Hematopoietic multipotent progenitor cell treated with erythropoietin and hydrocortisone succinate and interleukin-3 and kit ligand, for 15 days (in vitro differentiated cells): Measurements from ENCODE around the gene KRT27.
"Not testable (repeated sequence)": the region's sequence is repeated elsewhere in the genome, so short reads cannot be mapped to it uniquely, and the experiment has no call there.

Experiments used
- DNase-seq: peaks from one replicate; pipeline ENCODE4 v3.0.0-alpha.2; 2015; ENCODE audit warnings: low spot score

Gene KRT27, protein sequence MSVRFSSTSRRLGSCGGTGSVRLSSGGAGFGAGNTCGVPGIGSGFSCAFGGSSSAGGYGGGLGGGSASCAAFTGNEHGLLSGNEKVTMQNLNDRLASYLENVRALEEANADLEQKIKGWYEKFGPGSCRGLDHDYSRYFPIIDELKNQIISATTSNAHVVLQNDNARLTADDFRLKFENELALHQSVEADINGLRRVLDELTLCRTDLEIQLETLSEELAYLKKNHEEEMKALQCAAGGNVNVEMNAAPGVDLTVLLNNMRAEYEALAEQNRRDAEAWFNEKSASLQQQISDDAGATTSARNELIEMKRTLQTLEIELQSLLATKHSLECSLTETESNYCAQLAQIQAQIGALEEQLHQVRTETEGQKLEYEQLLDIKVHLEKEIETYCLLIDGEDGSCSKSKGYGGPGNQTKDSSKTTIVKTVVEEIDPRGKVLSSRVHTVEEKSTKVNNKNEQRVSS

DNA sequence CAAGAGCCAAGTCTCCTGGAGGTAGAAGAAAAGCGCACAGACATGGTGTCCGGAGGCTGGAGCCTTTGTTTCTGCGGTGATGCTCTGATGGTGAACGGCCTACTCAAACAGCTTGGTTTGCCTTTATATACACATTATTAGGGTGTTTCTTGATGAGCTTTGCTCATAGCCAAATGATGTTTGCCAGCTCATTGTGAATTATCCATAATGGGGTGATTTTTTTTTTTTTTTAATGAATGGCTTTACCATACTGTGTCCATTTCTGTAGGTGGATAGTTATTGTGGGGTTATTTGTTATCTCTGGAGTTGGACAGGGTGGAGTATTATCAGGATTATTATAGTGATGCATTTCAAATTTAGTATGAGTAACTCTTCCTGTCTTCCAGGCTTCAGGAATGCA is at the start of gene KRT27:
KRT27 (minus strand) TSS at position 101 of the 400 bp plus-strand sequence; CDS start at position 44, 57 bp downstream.
- no peak for DNase-seq

DNA sequence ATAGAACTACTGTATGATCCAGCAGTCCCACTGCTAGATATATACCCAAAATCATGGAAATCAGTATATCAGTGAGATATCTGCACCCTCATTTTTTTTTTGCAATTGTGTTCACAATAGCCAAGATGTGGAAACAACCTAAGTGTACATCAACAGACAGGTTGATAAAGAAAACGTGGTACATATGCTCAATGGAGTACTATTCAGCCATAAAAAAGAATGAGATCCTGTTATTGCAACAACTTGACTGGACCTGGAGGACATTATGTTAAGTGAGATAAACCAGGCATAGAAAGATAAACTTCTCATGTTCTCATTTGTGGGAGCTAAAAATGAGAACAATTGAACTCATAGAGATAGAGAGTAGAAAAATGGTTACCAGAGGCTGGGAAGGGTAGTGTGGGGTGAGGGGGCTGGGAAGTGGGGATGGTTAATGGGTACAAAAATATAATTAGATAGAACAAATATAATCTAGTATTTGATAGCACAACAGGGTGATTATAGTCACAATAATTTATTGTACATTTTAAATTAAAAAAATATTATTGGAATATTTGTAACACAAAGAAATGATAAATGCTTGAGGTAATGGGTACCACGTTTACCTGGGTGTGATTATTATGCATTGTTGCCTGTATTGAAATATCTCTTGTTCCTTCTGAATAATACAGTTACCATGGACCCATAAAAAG is 47.9 kb upstream of the KRT27 start:
- no peak for DNase-seq

DNA sequence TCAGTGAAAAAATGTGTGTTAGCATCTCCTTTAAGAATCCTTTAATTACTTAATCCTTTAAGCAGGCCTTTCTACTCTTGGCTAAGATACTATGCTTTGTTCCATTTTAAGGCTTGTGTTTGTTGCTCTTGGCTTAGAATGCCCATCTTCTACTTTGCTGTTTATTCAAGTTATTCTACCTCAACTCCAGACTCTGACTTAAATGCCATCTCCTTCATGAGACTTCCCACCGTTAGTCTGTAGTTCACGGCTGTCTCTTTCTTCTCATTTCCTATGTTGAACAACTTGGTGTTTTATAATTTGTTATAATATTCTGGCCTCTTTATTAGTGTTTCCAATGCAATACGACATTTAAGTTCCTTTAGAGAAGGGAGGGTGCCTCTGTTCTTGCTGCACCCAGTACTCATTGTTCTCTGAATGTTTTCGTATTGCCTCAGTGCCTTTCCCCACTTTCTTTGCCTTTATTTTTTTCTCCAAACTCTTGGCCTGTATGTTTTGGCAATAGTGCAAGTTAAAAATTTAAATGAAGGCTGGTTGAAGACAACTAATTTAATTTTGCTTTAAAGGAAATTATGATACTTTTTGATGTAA is 46.2 kb upstream of the KRT27 start:
- DNase-seq = no peak

DNA sequence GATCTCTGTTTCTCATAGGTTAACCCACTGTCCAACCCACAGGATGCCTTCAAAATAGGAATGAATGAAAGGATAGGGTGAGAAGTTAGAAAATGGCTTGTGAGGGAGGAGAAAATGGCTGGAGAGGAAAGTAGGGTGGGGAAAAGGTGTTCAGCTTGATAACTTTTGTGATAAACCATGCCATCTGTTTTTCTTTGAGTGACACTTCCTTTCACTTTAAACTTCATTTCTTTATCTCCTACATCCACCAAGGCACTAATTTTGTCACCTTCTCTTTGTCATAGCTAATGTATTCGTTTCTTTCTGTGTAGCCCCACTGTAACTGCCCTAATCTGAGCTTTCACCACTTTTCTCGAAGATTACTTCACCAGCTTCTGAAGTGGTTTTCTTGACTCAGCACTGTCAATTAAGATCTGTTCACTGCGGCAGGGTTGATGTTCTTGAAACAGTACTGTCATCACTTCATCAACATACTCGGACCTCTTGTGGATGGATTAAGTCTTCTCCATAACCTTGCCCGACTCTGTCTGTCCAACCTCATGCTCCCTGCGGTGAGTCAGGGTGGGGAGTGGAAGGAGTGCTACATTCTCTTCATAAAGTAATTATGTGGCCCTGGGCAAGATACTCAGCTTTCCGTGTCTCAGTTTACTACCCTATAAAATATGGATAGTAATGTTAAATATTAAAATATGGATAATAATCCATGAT is 45.5 kb upstream of the KRT27 start:
- no peak for DNase-seq

DNA sequence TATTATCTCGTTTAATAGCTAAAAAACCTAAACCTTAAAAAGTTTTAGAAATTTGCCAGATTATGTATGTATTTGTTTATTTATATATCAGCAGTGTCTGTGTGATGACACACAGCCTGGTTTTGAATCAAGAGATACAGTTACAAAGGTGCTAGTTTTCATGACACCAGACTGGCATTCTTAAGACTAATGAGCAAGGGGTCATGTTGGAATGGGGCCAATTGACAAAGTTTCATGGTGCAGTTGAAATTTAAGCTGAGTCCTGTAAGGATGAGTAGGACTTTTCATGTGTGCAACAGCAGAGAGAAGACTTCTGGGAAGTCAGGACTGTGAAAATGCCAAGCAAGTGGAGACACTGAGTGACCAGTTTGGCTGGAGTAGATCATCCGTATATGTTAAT is 43.2 kb upstream of the KRT27 start:
- DNase-seq = no peak

DNA sequence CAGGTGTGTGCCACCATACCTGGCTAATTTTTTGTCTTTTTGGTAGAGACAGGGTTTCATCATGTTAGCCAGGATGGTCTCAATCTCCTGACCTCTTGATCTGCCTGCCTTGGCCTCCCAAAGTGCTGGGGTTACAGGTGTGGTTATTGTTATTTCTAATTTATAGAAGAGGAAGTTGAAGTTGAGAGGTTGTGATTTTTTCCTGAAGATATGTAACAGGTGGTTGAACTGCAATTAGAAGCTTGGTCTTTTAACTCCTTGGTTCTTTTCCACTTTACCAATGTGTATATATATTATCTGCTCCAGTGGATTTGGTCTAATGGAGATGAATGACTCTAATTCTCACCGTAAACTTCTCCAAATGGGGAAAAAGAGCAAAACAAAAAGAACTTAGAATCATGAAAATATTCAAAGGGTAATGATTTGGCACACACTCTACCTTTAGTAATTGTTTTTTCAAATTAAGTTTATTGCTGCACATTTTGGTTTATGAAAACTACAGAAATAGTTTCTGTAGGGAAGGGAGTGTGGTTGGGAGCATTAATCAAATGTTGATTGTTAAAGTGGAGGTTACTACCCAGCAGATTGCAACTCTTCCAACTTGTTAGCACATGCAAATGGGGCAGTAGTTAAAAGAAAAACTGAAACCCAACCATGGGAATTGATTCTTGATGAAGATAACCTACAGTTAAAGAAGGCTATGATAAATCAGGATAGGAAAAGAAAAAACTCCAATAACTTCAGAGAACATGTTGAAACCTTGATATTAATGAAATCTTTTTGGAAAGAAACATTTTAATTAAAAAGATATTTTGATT is 41.9 kb upstream of the KRT27 start:
- DNase-seq = no peak

DNA sequence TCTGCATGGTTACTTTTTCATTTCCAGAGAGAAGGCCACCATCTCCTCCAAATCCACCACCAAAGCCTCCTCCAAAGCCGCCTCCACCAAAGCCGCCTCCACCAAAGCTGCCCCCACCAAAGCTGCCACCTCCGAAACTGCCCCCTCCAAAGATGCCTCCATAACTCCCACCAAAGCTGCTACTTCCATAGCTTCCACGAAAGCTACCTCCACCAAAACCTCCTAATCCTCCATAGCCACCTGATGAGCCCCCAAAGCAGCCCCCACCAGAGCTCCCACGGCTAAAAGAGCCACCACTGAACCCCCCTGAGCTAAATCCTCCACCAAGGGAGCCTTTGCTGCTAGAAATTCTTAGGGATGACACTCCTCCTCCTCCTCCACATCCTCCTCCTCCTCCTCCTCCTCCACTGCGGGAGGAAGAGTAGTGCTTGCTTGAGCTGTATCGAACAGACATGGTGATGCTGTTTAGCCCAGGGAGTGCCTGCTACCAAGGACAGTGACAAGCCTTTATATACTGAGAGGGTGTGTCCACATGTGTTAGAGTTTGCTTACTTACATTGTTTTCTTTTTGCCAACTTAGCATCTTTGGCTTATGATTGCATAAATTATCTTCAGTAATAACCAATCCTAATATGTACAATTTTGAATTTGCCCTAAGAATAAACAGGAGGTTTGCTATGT is 39.9 kb upstream of the KRT27 start, which contains the start of gene KRT10:
KRT10 (minus strand) TSS at position 483 of the 681 bp plus-strand sequence; CDS start at position 454, 29 bp downstream.
- DNase-seq = no peak

DNA sequence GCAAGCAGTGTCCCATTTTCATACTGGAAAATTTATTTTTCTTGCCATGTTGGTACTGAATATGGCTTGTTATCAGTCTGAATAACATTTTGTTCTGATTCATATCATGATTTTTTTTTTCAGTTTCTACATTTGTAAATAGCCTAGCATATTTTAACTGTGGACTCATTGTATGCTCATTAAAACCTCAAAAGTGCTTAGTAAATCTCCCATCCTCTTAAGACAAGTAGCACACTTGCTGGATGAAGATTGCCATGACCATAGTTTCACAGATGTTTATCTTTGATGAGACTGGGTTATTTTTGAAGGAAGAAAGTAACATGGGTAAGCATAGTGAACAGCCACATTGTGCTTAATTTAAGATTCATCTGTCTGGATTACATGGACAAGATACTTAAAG is 39.2 kb upstream of the KRT27 start:
- DNase-seq = no peak

DNA sequence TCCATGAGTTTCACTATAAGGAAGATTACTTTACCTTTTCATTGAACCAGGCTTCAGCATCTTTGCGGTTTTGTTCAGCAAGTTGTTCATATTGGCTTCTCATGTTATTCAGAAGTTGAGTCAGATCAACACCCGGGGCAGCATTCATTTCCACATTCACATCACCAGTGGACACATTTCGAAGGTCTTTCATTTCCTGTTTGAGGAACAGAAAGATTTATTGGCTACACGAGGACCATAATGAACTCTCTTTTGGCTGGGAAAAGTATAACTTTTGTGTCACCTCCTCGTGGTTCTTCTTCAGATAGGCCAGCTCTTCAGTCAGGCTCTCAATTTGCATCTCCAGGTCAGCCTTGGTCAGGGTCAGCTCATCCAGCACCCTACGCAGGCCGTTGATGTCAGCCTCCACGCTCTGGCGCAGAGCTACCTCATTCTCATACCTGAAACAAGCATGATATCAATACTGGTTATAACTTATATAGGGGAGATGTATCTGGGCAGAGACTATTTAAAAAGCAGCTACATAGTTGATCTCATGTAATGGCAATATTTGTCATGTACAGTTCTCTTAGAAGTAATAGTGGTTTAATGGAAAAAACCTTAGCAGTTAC is 38.0 kb upstream of the KRT27 start:
- DNase-seq = no peak

DNA sequence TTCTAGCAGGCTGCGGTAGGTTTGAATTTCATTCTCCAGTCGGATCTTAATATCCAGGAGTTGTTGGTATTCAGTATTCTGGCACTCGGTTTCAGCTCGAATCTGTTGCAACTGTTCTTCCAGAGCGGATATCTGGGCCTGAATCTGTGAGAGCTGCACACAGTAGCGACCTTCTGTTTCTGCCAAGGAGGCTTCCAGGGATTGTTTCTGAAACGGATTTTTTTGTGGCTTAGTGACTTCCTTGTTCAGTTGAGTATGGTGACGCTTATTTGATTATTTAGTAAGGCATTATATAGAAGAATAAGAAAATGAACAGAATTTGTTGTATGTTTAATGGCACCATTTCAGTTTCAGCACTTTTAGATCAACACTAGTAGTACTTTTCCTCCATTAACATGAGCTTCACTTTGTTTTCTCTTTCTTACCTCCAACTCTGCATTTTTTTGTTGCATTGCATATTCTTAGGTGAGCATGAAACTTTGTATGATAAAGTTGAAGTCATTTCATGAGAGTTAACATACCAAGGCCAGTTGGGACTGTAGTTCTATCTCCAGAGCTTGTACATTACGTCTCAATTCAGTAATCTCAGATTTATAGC is 37.3 kb upstream of the KRT27 start:
- no peak for DNase-seq

DNA sequence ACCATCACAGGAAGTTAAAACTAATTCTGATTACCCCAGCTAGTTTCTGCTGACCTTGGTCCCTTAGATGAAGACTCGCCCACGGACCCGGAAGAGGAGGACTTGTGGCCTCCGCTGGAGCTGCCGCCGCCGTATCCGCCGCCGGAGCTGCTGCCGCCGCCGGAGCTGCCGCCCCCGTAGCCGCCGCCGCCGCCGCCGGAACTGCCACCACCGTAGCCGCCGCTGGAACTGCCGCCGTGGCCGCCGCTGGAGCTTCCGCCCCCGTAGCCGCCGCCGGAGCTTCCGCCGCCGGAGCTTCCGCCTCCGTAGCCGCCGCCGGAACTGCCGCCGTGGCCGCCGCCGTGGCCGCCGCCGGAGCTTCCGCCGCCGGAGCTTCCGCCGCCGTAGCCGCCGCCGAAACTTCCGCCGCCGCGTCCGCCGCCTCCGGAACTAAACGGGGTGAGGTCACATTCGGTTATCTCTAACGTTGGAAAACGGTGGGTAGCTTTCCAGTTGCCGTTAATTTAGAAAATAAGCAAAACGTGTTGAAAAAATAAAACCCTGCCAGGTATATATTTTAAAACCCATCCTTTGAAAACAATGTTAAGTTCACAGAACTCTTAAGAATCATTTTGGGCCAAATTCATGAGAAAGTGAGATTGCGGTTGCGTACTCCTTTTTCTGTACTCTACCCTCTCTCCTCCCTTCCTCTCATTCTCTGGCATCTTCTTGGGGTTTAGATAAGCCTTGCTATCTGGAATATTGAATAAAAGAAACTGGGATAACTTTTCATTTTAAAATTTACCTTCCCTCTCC is 36.6 kb upstream of the KRT27 start:
- peak; percentile 75 for DNase-seq

DNA sequence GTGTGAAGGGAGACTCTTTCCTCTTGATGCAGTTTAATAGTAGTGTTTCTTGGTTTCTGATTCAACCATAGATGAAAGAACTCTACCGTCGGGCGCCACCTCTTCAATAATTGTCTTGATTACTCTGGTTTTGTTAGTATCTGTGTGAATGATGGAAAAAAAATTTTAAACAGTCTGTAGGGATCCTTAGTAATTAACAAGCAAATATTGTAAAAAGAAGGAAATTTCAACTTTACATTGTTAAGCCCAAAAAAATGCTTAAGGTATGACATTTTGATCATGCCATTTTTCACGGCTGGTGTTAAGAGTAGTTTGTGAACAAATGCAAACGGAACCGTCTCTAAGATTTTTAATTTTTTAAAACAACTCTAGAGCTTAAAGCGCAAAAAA is 36.0 kb upstream of the KRT27 start:
- DNase-seq = peak; percentile 4

DNA sequence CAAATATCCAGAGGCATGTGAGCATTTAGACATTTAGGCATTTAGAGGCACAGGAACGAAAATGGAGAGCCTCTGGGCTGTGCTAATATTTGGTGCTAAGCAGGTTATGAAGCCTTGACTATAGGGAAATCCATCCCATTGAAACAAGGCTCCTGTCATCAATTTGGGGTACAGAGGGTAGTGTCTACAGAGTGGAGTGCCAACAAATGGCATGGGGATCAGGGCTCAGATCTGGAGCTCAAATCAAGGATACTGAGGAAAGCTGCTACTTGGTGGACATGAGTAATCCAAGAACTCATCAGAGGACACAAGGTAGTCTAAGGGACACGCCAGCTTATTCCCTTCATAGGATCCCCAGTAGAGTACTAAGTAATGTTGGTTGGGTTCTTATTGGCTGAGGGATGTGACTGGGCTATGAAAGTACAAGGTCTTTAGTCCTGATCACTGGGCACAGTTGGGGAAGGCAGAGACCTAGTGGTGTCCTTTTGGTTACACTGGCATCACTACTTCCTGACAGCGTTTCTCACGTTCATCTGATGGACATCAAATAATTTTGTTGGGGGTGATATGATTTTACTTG is 34.8 kb upstream of the KRT27 start:
- no peak for DNase-seq

DNA sequence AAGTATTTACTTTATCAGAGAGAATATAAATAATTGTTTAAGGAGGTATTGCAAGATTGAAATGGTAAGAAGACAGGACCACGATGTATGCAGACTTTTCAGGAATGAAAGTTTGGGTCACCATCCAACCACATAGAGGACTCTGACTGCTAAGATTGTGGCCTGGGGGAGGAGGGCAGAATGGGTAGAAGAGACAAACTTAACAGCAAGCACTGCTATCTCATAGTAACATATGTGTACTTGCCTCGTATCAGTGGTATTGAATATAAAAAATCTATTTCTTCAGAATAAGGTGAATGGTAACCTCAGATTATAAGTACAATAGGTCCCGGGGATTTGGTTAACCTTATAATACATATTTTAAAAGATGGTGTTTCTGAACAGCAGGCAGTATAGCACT is 34.2 kb upstream of the KRT27 start:
- DNase-seq = no peak

DNA sequence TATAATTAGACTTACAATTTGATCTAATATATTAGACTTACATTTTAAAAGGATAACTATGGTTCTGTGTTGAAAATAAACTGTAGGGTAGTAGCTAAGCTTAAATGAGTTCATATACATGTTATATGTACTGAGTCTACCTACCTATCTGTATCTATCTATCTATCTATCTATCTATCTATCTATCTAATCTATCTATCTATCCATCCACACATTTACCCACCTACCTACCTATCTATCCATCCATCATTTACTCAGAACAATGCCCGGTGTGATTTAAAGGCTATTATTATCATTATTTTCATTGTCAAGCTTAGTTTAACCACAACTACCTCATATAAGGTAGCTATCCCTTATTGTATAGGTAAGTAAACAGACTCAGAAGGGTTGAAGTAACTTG is 33.0 kb upstream of the KRT27 start:
- no peak for DNase-seq

DNA sequence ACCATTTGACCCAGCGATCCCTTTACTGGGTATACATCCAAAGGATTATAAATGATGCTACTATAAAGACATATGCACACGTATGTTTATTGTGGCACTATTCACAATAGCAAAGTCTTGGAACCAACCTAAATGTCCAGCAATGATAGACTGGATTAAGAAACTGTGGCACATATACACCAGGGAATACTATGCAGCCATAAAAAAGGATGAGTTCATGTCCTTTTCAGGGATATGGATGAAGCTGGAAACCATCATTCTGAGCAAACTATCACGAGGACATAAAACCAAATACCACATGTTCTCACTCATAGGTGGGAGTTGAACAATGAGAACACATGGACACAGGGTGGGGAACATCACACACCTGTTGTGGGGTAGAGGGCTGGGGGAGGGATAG is 32.3 kb upstream of the KRT27 start:
- not testable (repeated sequence) for DNase-seq

DNA sequence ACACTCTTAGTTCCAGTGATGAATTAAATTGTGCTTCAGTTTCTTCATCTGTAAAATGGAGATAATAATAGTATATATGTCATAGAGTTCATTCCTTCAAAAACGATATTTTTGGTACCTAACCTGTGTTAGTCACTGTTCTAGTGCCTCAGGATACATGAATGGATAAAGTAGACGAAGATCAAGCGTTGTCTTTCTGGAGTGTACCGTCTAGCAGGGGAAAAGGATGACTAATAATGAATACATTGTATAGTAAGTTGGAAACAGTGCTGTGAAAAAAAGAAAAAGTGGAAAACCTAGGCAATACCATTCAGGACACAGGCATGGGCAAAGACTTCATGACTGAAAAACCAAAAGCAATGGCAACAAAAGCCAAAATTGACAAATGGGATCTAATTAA is 31.5 kb upstream of the KRT27 start:
- DNase-seq = no peak

DNA sequence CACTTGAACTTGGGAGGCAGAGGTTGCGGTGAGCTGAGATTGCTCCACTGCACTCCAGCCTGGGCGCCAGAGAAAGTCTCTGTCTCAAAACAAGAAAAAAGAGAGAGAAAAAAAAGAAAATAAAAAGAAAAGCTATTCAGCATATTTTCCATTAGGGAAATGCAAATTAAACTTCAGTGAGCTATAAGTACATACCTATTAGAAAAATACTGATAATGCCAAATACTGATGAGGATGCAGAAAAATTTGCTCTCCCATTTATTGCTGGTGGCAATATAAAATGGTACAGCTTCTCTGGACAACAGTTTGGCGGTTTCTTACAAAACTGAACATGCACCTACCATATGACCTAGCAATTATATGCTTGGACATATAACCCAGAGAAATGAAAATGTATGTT is 30.3 kb upstream of the KRT27 start:
- no peak for DNase-seq

DNA sequence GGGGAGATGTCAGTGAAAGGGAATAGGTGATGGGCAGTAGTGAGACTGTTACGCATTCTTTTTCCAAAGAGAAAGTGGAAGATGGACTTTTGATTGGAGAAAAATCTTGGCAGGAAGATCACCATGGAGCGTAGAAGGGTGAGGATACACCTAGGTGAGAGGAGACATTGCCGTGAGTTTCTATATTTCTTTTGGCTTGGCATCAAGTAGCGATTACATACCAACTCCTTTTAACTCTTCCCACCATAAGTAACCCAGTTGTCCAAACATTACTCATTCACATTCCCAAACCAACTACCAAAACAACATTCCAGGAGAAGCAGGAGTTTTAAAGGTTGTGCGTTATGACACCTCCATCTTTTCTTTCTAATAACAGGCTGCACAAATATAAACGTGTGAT is 28.1 kb upstream of the KRT27 start:
- DNase-seq = no peak
